ENCODE results near the gene DLST.

The DLST gene

GRCh38 chr14:74840603-74841030 lies 41.1 kb upstream of the DLST start:
- TF ChIP-seq, protein P1, sequence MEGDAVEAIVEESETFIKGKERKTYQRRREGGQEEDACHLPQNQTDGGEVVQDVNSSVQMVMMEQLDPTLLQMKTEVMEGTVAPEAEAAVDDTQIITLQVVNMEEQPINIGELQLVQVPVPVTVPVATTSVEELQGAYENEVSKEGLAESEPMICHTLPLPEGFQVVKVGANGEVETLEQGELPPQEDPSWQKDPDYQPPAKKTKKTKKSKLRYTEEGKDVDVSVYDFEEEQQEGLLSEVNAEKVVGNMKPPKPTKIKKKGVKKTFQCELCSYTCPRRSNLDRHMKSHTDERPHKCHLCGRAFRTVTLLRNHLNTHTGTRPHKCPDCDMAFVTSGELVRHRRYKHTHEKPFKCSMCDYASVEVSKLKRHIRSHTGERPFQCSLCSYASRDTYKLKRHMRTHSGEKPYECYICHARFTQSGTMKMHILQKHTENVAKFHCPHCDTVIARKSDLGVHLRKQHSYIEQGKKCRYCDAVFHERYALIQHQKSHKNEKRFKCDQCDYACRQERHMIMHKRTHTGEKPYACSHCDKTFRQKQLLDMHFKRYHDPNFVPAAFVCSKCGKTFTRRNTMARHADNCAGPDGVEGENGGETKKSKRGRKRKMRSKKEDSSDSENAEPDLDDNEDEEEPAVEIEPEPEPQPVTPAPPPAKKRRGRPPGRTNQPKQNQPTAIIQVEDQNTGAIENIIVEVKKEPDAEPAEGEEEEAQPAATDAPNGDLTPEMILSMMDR (conservative IDR thresholded peaks at IDR 0.05; ENCODE audit: low read length): no peak
- no peak overlapping the region for H3K4me3 ChIP-seq (ENCODE audit: low read length)
- DNase-seq (ENCODE audit: low read depth): no peak

- DNase-seq (ENCODE audit: low read depth): no peak
- no peak overlapping the region for H3K4me3 ChIP-seq (ENCODE audit: low read length)
- TF ChIP-seq, protein P1 (conservative IDR thresholded peaks at IDR 0.05; ENCODE audit: low read length): no peak
Observed at GRCh38 chr14:74841230-74842207, 40.2 kb upstream of the DLST start.

DNA sequence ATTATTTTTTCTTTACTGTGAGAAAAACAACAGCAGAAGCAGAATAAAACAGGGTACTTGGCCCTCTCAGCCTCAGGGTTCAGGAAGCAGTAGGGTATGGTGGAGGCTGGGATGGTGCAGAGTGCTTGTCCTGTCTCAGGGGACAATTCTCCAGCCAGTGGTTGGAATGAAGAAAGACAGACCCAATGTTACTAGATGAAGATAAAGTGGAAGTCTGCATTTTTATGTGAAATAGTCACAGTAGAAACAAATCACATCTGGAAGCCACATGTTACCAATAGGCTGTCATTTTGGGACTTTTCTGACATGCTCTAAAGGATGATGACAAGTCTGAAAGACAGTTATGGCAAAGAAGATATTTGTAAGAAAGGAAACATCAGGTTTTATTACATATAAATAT lies 38.1 kb upstream of the DLST start:
- TF ChIP-seq, protein P1 (conservative IDR thresholded peaks at IDR 0.05; ENCODE audit: low read length): peak; percentile 63
- peak; percentile 87 for DNase-seq (ENCODE audit: low read depth)
- H3K4me3 ChIP-seq (ENCODE audit: low read length): no peak overlapping the region

DNA sequence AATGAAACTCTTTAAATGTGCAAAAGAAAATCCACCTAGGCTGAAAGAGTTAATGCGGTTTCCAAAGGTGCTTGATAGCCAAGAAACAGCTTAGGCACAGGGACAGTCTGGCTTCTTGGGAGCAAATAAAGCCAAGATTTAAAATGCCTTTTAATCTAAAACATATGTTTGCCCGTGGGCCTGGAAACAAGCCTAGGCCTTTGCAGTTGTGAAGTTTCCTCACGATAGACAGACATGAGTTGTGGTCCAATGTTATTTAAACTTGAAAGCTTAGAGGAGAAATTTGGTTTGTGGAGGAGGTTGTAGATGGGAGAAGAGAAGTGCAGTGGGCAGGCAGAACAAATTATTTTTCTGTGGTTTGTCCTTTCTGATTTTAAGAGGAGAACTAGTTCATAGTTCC lies 35.5 kb upstream of the DLST start:
- peak; percentile 89 for DNase-seq (ENCODE audit: low read depth)
- H3K4me3 ChIP-seq (ENCODE audit: low read length): no peak overlapping the region
- TF ChIP-seq, protein P1 (conservative IDR thresholded peaks at IDR 0.05; ENCODE audit: low read length): no peak

DNA sequence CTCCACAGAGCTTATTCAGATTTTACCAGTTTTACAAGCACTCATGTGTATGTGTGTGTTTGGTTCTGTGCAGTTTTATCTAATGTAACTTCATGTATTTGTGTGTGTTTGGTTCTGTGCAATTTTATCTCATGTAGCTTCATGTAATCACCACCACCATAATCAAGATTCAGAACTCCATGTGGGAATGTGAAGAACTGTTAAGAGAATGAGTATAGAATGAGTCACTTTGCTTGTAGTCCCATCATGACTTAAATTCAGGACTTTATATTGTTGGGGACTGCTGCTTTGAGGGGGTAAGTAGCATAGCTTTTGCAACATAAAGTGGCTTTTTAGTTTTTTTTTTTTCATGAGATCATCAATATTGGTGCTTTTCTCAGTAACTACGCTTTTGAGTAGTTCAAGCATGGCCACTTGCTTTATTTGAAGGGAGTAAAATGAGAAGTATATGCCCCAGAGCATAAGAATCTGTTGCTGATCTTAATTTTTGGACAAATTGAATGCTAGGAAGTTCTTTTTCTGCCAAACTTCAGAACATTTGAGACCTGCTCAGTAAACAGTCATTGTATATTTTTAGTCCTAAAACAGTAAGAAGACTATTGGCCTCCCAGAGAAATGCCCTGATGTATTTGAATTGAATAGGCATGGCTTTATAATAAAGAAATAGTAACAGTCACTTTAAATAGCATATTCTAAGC lies 34.6 kb upstream of the DLST start:
- TF ChIP-seq, protein P1 (conservative IDR thresholded peaks at IDR 0.05; ENCODE audit: low read length): no peak; the same call in 1 of the 2 replicates
- no peak overlapping the region for H3K4me3 ChIP-seq (ENCODE audit: low read length)
- peak; percentile 64 for DNase-seq (ENCODE audit: low read depth)

- no peak overlapping the region for H3K4me3 ChIP-seq (ENCODE audit: low read length)
- TF ChIP-seq, protein P1 (conservative IDR thresholded peaks at IDR 0.05; ENCODE audit: low read length): no peak
- peak; percentile 69 for DNase-seq (ENCODE audit: low read depth)
Observed at GRCh38 chr14:74848768-74849167, 32.9 kb upstream of the DLST start.

All from AG10803 (cell line).